KOPT-K1 (cell line): Measurements from ENCODE around the gene COL16A1.

ENCODE experiments used
- H3K27ac ChIP-seq: fragments of 200-600 bp; sonication (generic); 2 replicates; pipeline ENCODE4 v1.5.1; 2016; ENCODE audit warnings: antibody characterized with exemption, mild to moderate bottlenecking, low read depth, low read length; ENCODE audit not compliant: poor library complexity, severe bottlenecking
- H3K36me3 ChIP-seq: fragments of 200-600 bp; sonication (generic); 2 replicates; pipeline ENCODE4 v1.5.1; 2017; ENCODE audit warnings: antibody characterized with exemption, mild to moderate bottlenecking, low read length, moderate library complexity; ENCODE audit not compliant: insufficient read depth
- H3K9me3 ChIP-seq: fragments of 200-600 bp; sonication (generic); 2 replicates; pipeline ENCODE4 v1.5.1; 2017; ENCODE audit warnings: antibody characterized with exemption, low read length, mild to moderate bottlenecking; ENCODE audit not compliant: insufficient read depth, poor library complexity, severe bottlenecking

Gene COL16A1

GRCh38 chr1:31648190-31648589 lies 55.6 kb downstream of the COL16A1 start:
- no peak overlapping the region for H3K27ac ChIP-seq

GRCh38 chr1:31647106-31647505 lies 56.7 kb downstream of the COL16A1 start:
- Histone ChIP-seq H3K36me3 (no peaks in the 10 kb centered on the region), H3K27ac (no peak overlapping the region), H3K9me3 (no peaks in the 10 kb centered on the region)

More at GRCh38 chr1:31648190-31648589, 55.6 kb downstream of the COL16A1 start:
- no peaks in the 10 kb centered on the region for H3K9me3 ChIP-seq
- H3K36me3 ChIP-seq: no peaks in the 10 kb centered on the region

- H3K27ac ChIP-seq: no peak overlapping the region
- H3K36me3 ChIP-seq: no peaks in the 10 kb centered on the region
These were observed 57.4 kb downstream of the COL16A1 start for GRCh38 chr1:31646259-31646960.

GRCh38 chr1:31645274-31645568 lies 58.6 kb downstream of the COL16A1 start:
- no peaks in the 10 kb centered on the region for H3K36me3 ChIP-seq
- H3K9me3 ChIP-seq: no peaks in the 10 kb centered on the region
- peak overlapping the region; percentile 88 for H3K27ac ChIP-seq

More at GRCh38 chr1:31646259-31646960, 57.4 kb downstream of the COL16A1 start:
- no peaks in the 10 kb centered on the region for H3K9me3 ChIP-seq

GRCh38 chr1:31644560-31645273 lies 59.1 kb downstream of the COL16A1 start, which contains the start of gene PEF1:
Gene PEF1, minus strand, starts transcription at chr1:31644876. Its CDS starts 12 bp downstream, at chr1:31644864.
- Histone ChIP-seq H3K27ac (peak within 1 kb of the TSS; percentile 88), H3K9me3 (no peaks in the 10 kb centered on the region), H3K36me3 (no peaks in the 10 kb centered on the region)

GRCh38 chr1:31643976-31644559 lies 59.7 kb downstream of the COL16A1 start:
- no peaks in the 10 kb centered on the region for H3K36me3 ChIP-seq
- no peaks in the 10 kb centered on the region for H3K9me3 ChIP-seq
- peak overlapping the region; percentile 88 for H3K27ac ChIP-seq

GRCh38 chr1:31642897-31643296 lies 60.9 kb downstream of the COL16A1 start:
- H3K36me3 ChIP-seq: no peaks in the 10 kb centered on the region
- H3K27ac ChIP-seq: no peak overlapping the region
- H3K9me3 ChIP-seq: no peaks in the 10 kb centered on the region

- Histone ChIP-seq H3K27ac (no peak overlapping the region), H3K36me3 (no peaks in the 10 kb centered on the region), H3K9me3 (no peaks in the 10 kb centered on the region)
These were observed 61.5 kb downstream of the COL16A1 start for GRCh38 chr1:31642366-31642765.

- no peaks in the 10 kb centered on the region for H3K9me3 ChIP-seq
- no peaks in the 10 kb centered on the region for H3K36me3 ChIP-seq
- no peak overlapping the region for H3K27ac ChIP-seq
These were observed 62.9 kb downstream of the COL16A1 start for GRCh38 chr1:31640964-31641363.

- no peak overlapping the region for H3K27ac ChIP-seq
These were observed 63.6 kb downstream of the COL16A1 start for GRCh38 chr1:31640179-31640578.

GRCh38 chr1:31639543-31639942 lies 64.3 kb downstream of the COL16A1 start:
- no peak overlapping the region for H3K27ac ChIP-seq
- peaks cover 10% of the 10 kb centered on the region for H3K36me3 ChIP-seq
- no peaks in the 10 kb centered on the region for H3K9me3 ChIP-seq

More at GRCh38 chr1:31640179-31640578, 63.6 kb downstream of the COL16A1 start:
- H3K9me3 ChIP-seq: no peaks in the 10 kb centered on the region
- H3K36me3 ChIP-seq: peaks cover 4% of the 10 kb centered on the region; the same call in 1 of the 2 replicates

GRCh38 chr1:31637915-31638673 lies 65.7 kb downstream of the COL16A1 start:
- Histone ChIP-seq H3K9me3 (no peaks in the 10 kb centered on the region), H3K36me3 (peaks cover 22% of the 10 kb centered on the region), H3K27ac (no peak overlapping the region)

GRCh38 chr1:31633117-31633516 lies 70.7 kb downstream of the COL16A1 start:
- Histone ChIP-seq H3K27ac (no peak overlapping the region), H3K36me3 (peaks cover 72% of the 10 kb centered on the region), H3K9me3 (no peaks in the 10 kb centered on the region)

GRCh38 chr1:31632649-31633048 lies 71.2 kb downstream of the COL16A1 start:
- no peaks in the 10 kb centered on the region for H3K9me3 ChIP-seq
- H3K36me3 ChIP-seq: peaks cover 76% of the 10 kb centered on the region
- no peak overlapping the region for H3K27ac ChIP-seq
